ENCODE measurements around the gene HDAC4.

The HDAC4 gene

DNA sequence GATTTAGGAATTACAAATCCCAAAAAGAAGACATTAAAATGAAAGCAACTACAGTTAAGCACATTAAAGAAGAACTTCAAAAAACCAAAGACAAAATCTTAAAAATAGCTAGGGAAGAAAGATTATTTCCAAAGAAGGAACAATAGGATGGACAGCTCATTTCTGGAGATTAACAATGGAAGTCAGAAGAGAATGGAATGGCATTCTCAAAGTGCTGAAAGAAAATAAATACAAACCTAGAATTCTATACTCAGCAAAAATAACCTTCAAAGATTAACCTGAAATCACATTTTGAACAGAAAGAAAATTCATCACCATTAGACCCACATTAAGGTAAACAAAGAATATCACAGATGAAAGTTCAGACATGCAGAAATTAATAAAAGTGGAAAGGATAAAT is 229.2 kb downstream of the HDAC4 start:
- DNase-seq (ENCODE audit: low read depth), result no peak
- H3K4me3 ChIP-seq (ENCODE audit: control insufficient read depth, low read depth, low read length), result no peak overlapping the region
- TF ChIP-seq, protein P1, sequence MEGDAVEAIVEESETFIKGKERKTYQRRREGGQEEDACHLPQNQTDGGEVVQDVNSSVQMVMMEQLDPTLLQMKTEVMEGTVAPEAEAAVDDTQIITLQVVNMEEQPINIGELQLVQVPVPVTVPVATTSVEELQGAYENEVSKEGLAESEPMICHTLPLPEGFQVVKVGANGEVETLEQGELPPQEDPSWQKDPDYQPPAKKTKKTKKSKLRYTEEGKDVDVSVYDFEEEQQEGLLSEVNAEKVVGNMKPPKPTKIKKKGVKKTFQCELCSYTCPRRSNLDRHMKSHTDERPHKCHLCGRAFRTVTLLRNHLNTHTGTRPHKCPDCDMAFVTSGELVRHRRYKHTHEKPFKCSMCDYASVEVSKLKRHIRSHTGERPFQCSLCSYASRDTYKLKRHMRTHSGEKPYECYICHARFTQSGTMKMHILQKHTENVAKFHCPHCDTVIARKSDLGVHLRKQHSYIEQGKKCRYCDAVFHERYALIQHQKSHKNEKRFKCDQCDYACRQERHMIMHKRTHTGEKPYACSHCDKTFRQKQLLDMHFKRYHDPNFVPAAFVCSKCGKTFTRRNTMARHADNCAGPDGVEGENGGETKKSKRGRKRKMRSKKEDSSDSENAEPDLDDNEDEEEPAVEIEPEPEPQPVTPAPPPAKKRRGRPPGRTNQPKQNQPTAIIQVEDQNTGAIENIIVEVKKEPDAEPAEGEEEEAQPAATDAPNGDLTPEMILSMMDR (conservative IDR thresholded peaks at IDR 0.05; ENCODE audit: control insufficient read depth, insufficient read depth, low read depth, low read length), result no peak

DNA sequence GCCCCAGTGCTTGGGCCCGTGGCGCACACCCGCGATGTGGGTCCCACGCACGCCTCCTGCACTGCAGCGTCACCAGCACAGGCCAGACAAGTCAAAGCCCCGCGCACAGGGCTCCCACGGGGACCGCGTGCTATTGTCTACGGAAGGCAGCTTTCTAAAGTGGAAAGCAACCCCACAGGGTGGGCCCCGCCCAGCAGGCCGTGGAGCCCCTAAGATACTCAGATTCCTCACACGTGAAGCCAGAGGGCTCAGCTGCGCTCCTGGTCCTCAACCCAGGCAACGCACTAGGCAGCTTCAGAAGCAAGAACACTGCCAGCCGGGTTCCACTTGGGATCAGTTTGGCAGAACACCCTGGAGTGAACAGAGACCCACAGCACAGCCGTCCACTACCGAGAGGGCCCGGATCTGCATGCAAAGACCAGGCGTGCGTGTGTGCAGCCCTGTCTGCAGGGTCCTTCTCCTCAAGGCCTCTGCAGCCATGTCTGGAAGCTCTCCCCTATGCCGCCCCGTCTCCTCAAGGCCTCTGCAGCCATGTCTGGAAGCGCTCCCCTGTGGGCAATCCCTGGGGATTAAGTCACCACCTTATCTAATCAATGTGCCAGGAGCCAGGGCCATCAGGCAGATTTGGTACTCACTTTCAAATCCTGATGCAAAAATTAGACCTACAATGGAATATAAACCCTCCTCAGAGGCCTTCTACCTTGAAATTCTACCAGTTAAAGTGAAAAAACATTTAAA is 231.3 kb downstream of the HDAC4 start:
- DNase-seq (ENCODE audit: low read depth), result no peak
- H3K4me3 ChIP-seq (ENCODE audit: control insufficient read depth, low read depth, low read length), result no peak overlapping the region
- TF ChIP-seq, protein P1 (conservative IDR thresholded peaks at IDR 0.05; ENCODE audit: control insufficient read depth, insufficient read depth, low read depth, low read length), result no peak

DNA sequence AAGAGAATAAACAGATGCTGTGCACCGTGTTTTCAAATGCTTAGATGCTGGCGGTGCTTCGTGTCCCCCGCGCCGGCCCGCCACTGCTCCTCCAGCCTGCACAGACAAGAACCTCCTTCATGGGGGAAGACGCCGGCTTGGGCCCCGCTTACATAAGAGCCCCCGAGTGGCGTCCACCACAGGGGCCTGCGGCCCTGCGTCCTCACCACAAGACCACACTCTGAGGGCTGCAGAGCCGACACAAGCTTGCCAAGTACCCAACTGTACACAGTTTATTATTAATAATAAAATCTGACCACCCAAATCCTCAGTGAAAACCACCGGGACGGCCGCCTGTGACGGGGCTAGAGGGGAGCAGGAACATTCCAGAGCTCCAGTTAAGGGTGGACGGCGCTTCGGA is 232.2 kb downstream of the HDAC4 start:
- no peak for DNase-seq (ENCODE audit: low read depth)
- H3K4me3 ChIP-seq (ENCODE audit: control insufficient read depth, low read depth, low read length), result no peak overlapping the region
- TF ChIP-seq, protein P1 (conservative IDR thresholded peaks at IDR 0.05; ENCODE audit: control insufficient read depth, insufficient read depth, low read depth, low read length), result no peak

DNA sequence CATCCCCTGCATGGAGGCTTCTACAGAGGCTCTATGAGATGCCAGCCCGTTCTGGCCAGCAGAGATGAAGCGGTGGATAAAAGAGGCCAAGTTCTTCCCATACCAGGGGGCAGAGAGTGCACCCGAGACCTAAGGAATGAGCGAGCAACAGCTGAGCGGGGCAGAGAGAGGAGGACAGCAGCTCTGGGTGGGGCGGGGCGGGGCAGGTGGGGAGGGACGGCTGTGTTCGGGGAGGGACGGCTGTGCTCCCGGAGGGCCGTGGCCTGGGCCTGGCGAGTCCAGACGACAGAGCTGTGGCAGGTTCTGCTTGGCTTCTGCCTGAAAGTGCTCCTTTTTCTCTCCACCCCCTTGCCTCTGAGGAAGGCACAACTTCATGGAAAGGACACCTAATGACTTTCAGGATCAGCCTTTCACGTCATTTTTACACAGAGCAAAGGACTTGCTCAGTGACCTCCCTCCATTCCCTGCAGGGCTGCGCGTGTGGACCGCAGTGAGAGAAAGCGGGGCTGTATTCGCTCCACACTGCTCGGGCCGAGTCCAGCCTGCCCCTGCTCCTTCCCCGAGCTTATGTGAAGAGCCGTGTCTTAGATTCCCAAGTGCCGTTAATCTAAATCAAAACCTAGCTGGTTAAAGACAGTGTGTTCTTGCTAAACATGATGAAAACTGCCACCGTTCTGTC is 232.9 kb downstream of the HDAC4 start:
- TF ChIP-seq, protein P1 (conservative IDR thresholded peaks at IDR 0.05; ENCODE audit: control insufficient read depth, insufficient read depth, low read depth, low read length), result no peak
- no peak overlapping the region for H3K4me3 ChIP-seq (ENCODE audit: control insufficient read depth, low read depth, low read length)
- no peak for DNase-seq (ENCODE audit: low read depth)

DNA sequence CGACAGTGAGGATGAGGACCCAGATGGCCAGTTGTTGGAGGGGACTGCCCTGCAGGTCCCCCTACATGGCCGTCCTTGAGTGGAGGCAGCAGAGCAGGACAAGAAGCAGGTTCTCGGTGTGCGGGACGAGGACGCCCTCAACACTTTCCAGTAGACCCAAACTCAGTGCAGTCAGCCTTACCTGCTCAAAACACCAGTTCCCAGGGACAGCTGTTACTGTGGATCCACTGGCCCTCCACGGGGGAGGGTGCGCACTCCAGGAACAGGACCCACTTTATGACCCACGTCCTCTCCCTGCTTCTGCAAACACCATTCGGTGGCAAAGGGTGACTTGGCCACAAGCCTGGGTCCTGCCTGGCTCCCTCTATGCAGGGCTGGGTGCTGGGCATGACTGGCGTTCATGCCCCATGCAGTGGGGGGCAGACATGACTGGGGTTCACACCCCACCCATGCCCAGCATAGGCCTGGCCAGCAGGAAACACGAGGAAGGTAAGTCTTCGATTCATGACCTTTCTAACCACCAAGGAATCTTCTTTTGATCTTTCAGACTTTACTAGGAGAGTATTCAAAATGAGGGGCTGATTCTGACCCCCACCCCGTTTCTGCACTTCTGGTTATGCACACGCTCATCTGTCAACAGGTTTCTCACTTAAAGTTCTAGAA is 233.7 kb downstream of the HDAC4 start:
- no peak overlapping the region for H3K4me3 ChIP-seq (ENCODE audit: control insufficient read depth, low read depth, low read length)
- TF ChIP-seq, protein P1 (conservative IDR thresholded peaks at IDR 0.05; ENCODE audit: control insufficient read depth, insufficient read depth, low read depth, low read length), result no peak
- no peak for DNase-seq (ENCODE audit: low read depth)

DNA sequence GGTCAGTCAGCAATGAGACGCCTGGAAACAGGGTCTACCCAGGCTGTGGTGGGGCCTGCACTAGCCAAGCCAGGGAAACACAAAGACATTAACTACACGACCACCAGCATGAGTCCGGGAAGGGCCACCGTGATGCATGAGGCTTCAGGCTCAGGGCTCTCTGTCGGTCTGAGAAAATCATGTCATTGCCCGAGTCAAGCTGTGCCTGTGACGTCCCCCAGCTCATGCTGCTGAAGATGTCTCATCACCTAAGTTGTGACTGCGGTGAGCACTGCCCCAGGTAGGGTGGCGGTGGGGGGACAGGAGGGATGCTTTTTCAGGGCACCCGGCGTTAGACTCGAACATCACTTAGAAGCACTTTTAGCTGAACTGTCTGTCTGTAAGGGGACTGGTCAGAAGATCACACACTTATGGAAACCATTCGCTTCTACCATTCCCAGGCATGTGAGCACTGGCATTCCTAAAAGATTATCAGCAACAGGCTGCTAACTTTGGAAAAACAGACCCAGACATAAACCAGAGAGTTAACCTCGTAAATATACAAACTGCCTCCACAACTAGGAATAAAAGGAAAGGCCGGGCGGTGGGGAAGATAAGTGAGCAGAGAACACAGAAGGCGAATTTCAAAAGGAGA is 234.5 kb downstream of the HDAC4 start:
- H3K4me3 ChIP-seq (ENCODE audit: control insufficient read depth, low read depth, low read length), result no peak overlapping the region
- TF ChIP-seq, protein P1 (conservative IDR thresholded peaks at IDR 0.05; ENCODE audit: control insufficient read depth, insufficient read depth, low read depth, low read length), result no peak
- DNase-seq (ENCODE audit: low read depth), result no peak

All from fibroblast of mammary gland (primary cell).